K562 (cell line): Measurements from ENCODE around the gene PTGES3. TPM values are rescaled to one million over a fixed set of nuclear protein-coding genes. Genes with fewer than 3 reads are reported as not detected.

Experiments used
- ATAC-seq: fragments of 200-7000 bp; cut with Tn5 transposase; 3 replicates; pipeline ENCODE4 v1.9.1; 2020; ENCODE audit warnings: moderate library complexity
- BruUV-seq: library from RNA; stranded (reverse); fragments of 400-500 nt; replicated peaks from 2 replicates; lab custom pipeline; 2021; lab: Mats Ljungman, UMichigan
- CTCF ChIA-PET: fragments of 300-600 bp; formaldehyde crosslinking; extraction: SDS; loops from one replicate; lab custom pipeline; 2021; ENCODE audit warnings: low intra/inter-chr PET ratio; lab: Yijun Ruan, JAX
- POLR2A ChIA-PET: fragments of 300-600, 350-650 bp; sonication (Branson Sonifier 250); formaldehyde crosslinking; extraction: SDS; loops from one replicate; lab custom pipeline; 2021; ENCODE audit warnings: antibody characterized with exemption, inconsistent platforms; lab: Yijun Ruan, JAX
- DNase-seq, 4 experiments: peaks; one replicate each; pipeline versions ENCODE4 v3.0.0 to v3.0.0-alpha.2; 2011 to 2018; ENCODE audit warnings: low spot score in 3 of 4, mixed read lengths in 3 of 4; ENCODE audit errors: extremely low read depth in 1 of 4
- FAIRE-seq: peaks from 2 replicates; lab custom pipeline; 2011; peaks lifted over from hg19 to GRCh38; lab: Jason Lieb, UNC
- H2AFZ ChIP-seq: 2 replicates; pipeline ENCODE4 v1.6.0; 2011; ENCODE audit warnings: low read depth, low read length, control low read depth, inconsistent platforms
- H3K27ac ChIP-seq: fragments of 200-600 bp; 3 replicates; pipeline ENCODE4 v1.8.0; 2011; ENCODE audit warnings: low read depth, mild to moderate bottlenecking, control low read depth, inconsistent platforms, low read length, moderate library complexity, mixed read lengths; ENCODE audit errors: extremely low read depth
- H3K27me3 ChIP-seq, 2 experiments: fragments of 300-600 bp in 1 of 2; 2 replicates in 1 of 2; 3 replicates in 1 of 2; pipeline versions ENCODE4 v1.6.0 to v1.8.0; 2011; ENCODE audit warnings: inconsistent platforms in 2 of 2, low read length in 2 of 2, mild to moderate bottlenecking in 1 of 2, mixed read lengths in 1 of 2, moderate library complexity in 1 of 2; ENCODE audit not compliant: control insufficient read depth in 2 of 2, insufficient read depth in 2 of 2
- H3K36me3 ChIP-seq: fragments of 300-600 bp; 3 replicates; pipeline ENCODE4 v1.8.0; 2011; ENCODE audit warnings: mild to moderate bottlenecking, low read length, inconsistent platforms; ENCODE audit not compliant: control insufficient read depth, insufficient read depth
- H3K4me1 ChIP-seq, 2 experiments: fragments of 200-600 bp in 1 of 2; replicated peaks in 1 of 2; 2 replicates in 1 of 2; 3 replicates in 1 of 2; pipeline versions ENCODE4 v1.5.1 to v1.8.0; 2011; ENCODE audit warnings: inconsistent platforms in 2 of 2, low read length in 2 of 2, mild to moderate bottlenecking in 1 of 2, mixed read lengths in 1 of 2, moderate library complexity in 1 of 2; ENCODE audit not compliant: control insufficient read depth in 2 of 2, insufficient read depth in 2 of 2
- H3K4me2 ChIP-seq: 2 replicates; pipeline ENCODE4 v1.6.1; 2011; ENCODE audit warnings: low read length, control low read depth, inconsistent platforms, mixed read lengths; ENCODE audit not compliant: insufficient read depth
- H3K4me3 ChIP-seq: fragments of 200-600 bp; sonication (generic), shearing (Covaris generic); 2 replicates; pipeline ENCODE4 v1.5.1; 2016; ENCODE audit warnings: control low read depth, inconsistent platforms
- H3K79me2 ChIP-seq: fragments of 200-600 bp; 3 replicates; pipeline ENCODE4 v1.8.0; 2011; ENCODE audit warnings: low read length, inconsistent platforms; ENCODE audit not compliant: control insufficient read depth, insufficient read depth
- H3K9ac ChIP-seq, 2 experiments: 2 replicates each; pipeline versions ENCODE4 v1.6.0 to v1.6.1; 2011; ENCODE audit warnings: low read depth in 2 of 2, low read length in 2 of 2, control low read depth in 1 of 2, inconsistent platforms in 1 of 2, mild to moderate bottlenecking in 1 of 2, mixed read lengths in 1 of 2; ENCODE audit not compliant: insufficient read depth in 1 of 2
- H3K9me1 ChIP-seq: one replicate; pipeline ENCODE4 v1.6.0; 2011; ENCODE audit warnings: inconsistent platforms, mild to moderate bottlenecking, low read length, moderate library complexity; ENCODE audit not compliant: control insufficient read depth, insufficient read depth
- H3K9me3 ChIP-seq: replicated peaks from 2 replicates; pipeline ENCODE4 v1.5.1; 2011; ENCODE audit warnings: low read depth, low read length, inconsistent platforms; ENCODE audit not compliant: control insufficient read depth, insufficient read depth
- H4K20me1 ChIP-seq: replicated peaks from 2 replicates; pipeline ENCODE4 v1.6.1; 2011; ENCODE audit warnings: low read length, inconsistent platforms, mixed read lengths; ENCODE audit not compliant: control insufficient read depth, insufficient read depth
- ADNP ChIP-seq: fragments of 200-800 bp; sonication (Bioruptor generic); IDR thresholded peaks from 2 replicates; pipeline ENCODE4 v1.6.1; 2016; ENCODE audit warnings: missing genetic modification characterization, missing compliant biosample characterization
- EWSR1 ChIP-seq: fragments of 450-650 bp; IDR thresholded peaks from 2 replicates; pipeline ENCODE4 v1.6.1; 2018; ENCODE audit warnings: borderline replicate concordance, mild to moderate bottlenecking, low read depth, moderate library complexity; ENCODE audit not compliant: partially characterized antibody
- SMAD4 ChIP-seq: fragments of 250-450 bp; sonication (Bioruptor Pico); conservative IDR thresholded peaks from 2 replicates; pipeline ENCODE4 v1.8.0; 2021; ENCODE audit warnings: inconsistent platforms, mild to moderate bottlenecking, moderate library complexity
- SRSF9 ChIP-seq: fragments of 200-400 bp; formaldehyde crosslinking; IDR thresholded peaks from 2 replicates; pipeline ENCODE4 v1.6.1; 2017; ENCODE audit warnings: low read depth, low read length, borderline replicate concordance
- SUPT5H ChIP-seq: fragments of 450-650 bp; IDR thresholded peaks from 2 replicates; pipeline ENCODE4 v1.6.1; 2016
- ZNF263 ChIP-seq: sonication (generic); formaldehyde crosslinking; IDR thresholded peaks from 2 replicates; pipeline ENCODE4 v1.8.0; 2022; ENCODE audit warnings: mild to moderate bottlenecking, missing genetic modification reagents, borderline replicate concordance
- ZNF282 ChIP-seq: sonication (generic); formaldehyde crosslinking; IDR thresholded peaks from 2 replicates; pipeline ENCODE4 v1.8.1; 2023; ENCODE audit warnings: missing genetic modification reagents
- ZNF311 ChIP-seq: fragments of 250-450 bp; sonication (Bioruptor Pico); IDR thresholded peaks from 2 replicates; pipeline ENCODE4 v1.4.0; 2020; ENCODE audit warnings: mild to moderate bottlenecking, moderate library complexity
- WGBS: fragments of 100-300 bp; shearing (Covaris generic); methylation state at CpG from one replicate; pipeline ENCODE4 v1.1.6; 2016; ENCODE audit warnings: low coverage, mixed read lengths; ENCODE audit not compliant: insufficient coverage; ENCODE audit errors: missing lambda C conversion rate; 5-methylcytosine and 5-hydroxymethylcytosine counted together
- in situ Hi-C: fragments of 300-500 bp; cut with MboI; formaldehyde crosslinking; loops from 4 replicates; pipeline ENCODE4 v1.15.0; 2018; ENCODE audit warnings: inconsistent platforms, mixed read lengths
- intact Hi-C: fragments of 100-400 bp; cut with micrococcal nuclease; formaldehyde crosslinking; loops from 2 replicates; pipeline ENCODE4 v1.14.2; 2022
- polyA plus RNA-seq, 8 experiments: library from polyadenylated mRNA; depleted of rRNA in 4 of 8; stranded (reverse) in 5 of 8; unstranded in 3 of 8; fragments of >200 nt; fragmentation: Nextera tagmentation in 2 of 8; fragmentation: Illumina TruSeq in 1 of 8; extraction: Ambion mirVana in 2 of 8; extraction: Trizol in 1 of 8; gene quantifications; 2 replicates each; pipeline versions ENCODE4 v1.2.1 to v1.2.3, GENCODE V29; 2011 to 2014; ENCODE audit warnings: inconsistent platforms in 1 of 8, missing spikeins in 1 of 8
- total RNA-seq, 7 experiments: library from RNA; depleted of rRNA in 6 of 7; stranded (reverse); fragments of >200 nt in 6 of 7; fragmentation: Illumina TruSeq in 2 of 7; extraction: Trizol in 2 of 7; gene quantifications; 2 replicates each; pipeline versions ENCODE4 v1.2.1 to v1.2.3, GENCODE V29; 2011 to 2021; ENCODE audit warnings: low replicate concordance in 1 of 7
- TF ChIP-seq, protein P1 (sequence below): fragments of 250-450 bp; sonication (Bioruptor Pico); IDR thresholded peaks from 2 replicates; pipeline ENCODE4 v1.5.0; 2020; ENCODE audit warnings: mild to moderate bottlenecking
- TF ChIP-seq, protein P2 (sequence below): fragments of 450-650 bp; IDR thresholded peaks from 2 replicates; pipeline ENCODE4 v1.6.1; 2018; ENCODE audit not compliant: partially characterized antibody

The PTGES3 gene
- total and polyA plus RNA-seq, 9 of the 15 experiments (the other 6 are each of a cell fraction or from before 2014, with no cell fraction given): 163 to 501 (median 213) TPM

DNA sequence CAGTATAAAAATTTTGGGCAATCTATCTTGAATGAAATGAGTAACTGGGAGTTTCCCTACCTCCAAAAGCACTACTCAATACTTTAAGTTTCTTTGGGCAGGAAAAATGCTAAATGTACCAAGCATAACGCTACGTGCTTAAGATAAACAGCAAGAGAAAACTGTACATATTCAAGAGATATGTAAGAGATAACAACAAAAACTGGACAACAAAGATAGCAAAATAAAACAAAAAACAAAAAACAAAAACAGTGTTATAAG lies 20.0 kb downstream of the PTGES3 start:
- Histone ChIP-seq H3K9ac (no peak overlapping the region; a peak in 1 of 4 replicates), H3K4me3 (no peak overlapping the region), H3K4me2 (no peak overlapping the region), H3K9me3 (no peaks in the 10 kb centered on the region), H3K36me3 (peaks cover 99% of the 10 kb centered on the region), H3K9me1 (no peaks in the 10 kb centered on the region), H3K4me1 (peaks cover 6 to 15% of the 10 kb centered on the region in 2 experiments; a peak in 4 of 5 replicates), H4K20me1 (no peaks in the 10 kb centered on the region; the same call in 1 of the 2 replicates), H2AFZ (no peak overlapping the region), H3K27me3 (no peaks in the 10 kb centered on the region), H3K27ac (peak overlapping the region; percentile 13; the same call in 1 of the 3 replicates), H3K79me2 (peaks cover 55% of the 10 kb centered on the region)
- WGBS: 38% methylated on average over 2 of the region's 2 CpGs
- POLR2A ChIA-PET: interaction anchor here (0.8 to 5.1 kb wide), 5 partner anchors 9 to 21 kb away, joined by 3 to 28 read pairs (median 5); no protein-coding TSS in a partner anchor
- ATAC-seq (no peak), DNase-seq (no peak), FAIRE-seq (no peak)
- CTCF ChIA-PET: no interaction called here
- no TSS peak for BruUV-seq
- TF ChIP-seq SMAD4 (CRISPR knock-in tag) (no peak), ZNF311 (no peak), ZNF263 (CRISPR knock-in tag) (no peak), ADNP (tag) (0 out of 2 replicates have a peak, but pooled peaks have one; percentile 4)
- in situ Hi-C loops: no loop called here
- intact Hi-C loops: no loop called here

DNA sequence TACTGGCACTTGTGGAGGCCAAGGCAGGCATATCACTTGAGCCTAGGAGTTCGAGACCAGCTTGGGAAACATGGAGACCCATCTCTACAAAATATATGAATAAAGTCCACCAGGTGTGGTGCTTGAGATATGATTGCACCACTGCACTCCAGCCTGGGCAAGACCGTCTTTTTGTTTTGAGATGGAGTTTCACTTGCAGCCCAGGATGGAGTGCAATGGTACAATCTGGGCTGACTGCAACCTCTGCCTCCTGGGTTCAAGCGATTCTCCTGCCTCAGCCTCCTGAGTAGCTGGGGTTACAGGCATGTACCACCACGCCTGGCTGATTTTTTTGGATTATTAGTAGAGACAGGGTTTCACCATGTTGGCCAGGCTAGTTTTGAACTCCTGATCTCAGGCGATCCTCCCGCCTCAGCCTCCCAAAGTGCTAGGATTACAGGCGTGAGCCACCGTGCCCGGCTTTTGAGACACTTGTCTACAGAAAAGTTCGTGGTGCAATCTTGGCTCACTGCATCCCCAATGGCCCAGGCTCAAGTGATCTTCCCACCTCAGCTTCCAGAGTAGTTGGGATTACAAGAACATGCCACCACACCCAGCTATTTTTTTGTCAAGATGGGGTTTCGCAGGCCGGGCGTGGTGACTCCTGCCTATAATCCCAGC lies 26.0 kb downstream of the PTGES3 start:
- FAIRE-seq (no peak), DNase-seq (no peak), ATAC-seq (peak; percentile 72)
- Histone ChIP-seq H3K9me1 (no peaks in the 10 kb centered on the region), H4K20me1 (no peaks in the 10 kb centered on the region), H3K27me3 (no peaks in the 10 kb centered on the region), H3K79me2 (peaks cover 9% of the 10 kb centered on the region), H3K27ac (no peak overlapping the region), H3K4me3 (no peak overlapping the region), H3K9ac (no peak overlapping the region; a peak in 1 of 4 replicates), H2AFZ (no peak overlapping the region), H3K9me3 (no peaks in the 10 kb centered on the region), H3K4me1 (no peaks in the 10 kb centered on the region; a peak in 1 of 5 replicates), H3K4me2 (no peak overlapping the region), H3K36me3 (peaks cover 44% of the 10 kb centered on the region)
- ChIA-PET CTCF (no interaction called here), POLR2A (interaction anchor here (1.2 to 3.7 kb wide), 6 partner anchors 12 to 63 kb away, joined by 4 to 17 read pairs (median 10); partner anchors contain the start of genes ATP5F1B, NACA and PTGES3)
- no TSS peak for BruUV-seq
- 71% methylated on average over 13 of the region's 13 CpGs for WGBS
- intact Hi-C loops: no loop called here
- in situ Hi-C loops: no loop called here
- TF ChIP-seq, protein P1, sequence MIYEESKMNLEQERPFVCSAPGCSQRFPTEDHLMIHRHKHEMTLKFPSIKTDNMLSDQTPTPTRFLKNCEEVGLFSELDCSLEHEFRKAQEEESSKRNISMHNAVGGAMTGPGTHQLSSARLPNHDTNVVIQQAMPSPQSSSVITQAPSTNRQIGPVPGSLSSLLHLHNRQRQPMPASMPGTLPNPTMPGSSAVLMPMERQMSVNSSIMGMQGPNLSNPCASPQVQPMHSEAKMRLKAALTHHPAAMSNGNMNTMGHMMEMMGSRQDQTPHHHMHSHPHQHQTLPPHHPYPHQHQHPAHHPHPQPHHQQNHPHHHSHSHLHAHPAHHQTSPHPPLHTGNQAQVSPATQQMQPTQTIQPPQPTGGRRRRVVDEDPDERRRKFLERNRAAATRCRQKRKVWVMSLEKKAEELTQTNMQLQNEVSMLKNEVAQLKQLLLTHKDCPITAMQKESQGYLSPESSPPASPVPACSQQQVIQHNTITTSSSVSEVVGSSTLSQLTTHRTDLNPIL: no peak
- TF ChIP-seq EWSR1 (peak; percentile 75), ZNF282 (CRISPR knock-in tag) (no peak), SRSF9 (no peak), SUPT5H (peak; percentile 81)
- TF ChIP-seq, protein P2, sequence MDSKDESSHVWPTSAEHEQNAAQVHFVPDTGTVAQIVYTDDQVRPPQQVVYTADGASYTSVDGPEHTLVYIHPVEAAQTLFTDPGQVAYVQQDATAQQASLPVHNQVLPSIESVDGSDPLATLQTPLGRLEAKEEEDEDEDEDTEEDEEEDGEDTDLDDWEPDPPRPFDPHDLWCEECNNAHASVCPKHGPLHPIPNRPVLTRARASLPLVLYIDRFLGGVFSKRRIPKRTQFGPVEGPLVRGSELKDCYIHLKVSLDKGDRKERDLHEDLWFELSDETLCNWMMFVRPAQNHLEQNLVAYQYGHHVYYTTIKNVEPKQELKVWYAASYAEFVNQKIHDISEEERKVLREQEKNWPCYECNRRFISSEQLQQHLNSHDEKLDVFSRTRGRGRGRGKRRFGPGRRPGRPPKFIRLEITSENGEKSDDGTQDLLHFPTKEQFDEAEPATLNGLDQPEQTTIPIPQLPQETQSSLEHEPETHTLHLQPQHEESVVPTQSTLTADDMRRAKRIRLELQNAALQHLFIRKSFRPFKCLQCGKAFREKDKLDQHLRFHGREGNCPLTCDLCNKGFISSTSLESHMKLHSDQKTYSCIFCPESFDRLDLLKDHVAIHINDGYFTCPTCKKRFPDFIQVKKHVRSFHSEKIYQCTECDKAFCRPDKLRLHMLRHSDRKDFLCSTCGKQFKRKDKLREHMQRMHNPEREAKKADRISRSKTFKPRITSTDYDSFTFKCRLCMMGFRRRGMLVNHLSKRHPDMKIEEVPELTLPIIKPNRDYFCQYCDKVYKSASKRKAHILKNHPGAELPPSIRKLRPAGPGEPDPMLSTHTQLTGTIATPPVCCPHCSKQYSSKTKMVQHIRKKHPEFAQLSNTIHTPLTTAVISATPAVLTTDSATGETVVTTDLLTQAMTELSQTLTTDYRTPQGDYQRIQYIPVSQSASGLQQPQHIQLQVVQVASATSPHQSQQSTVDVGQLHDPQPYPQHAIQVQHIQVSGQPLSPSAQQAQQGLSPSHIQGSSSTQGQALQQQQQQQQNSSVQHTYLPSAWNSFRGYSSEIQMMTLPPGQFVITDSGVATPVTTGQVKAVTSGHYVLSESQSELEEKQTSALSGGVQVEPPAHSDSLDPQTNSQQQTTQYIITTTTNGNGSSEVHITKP: no peak
